DND-41 (cell line): ENCODE measurements around the gene PRXL2B.

Experiments
- EZH2 ChIP-seq: IDR thresholded peaks from 3 replicates; pipeline ENCODE4 v1.6.1; 2012; ENCODE audit warnings: borderline replicate concordance, low read depth, mild to moderate bottlenecking, moderate library complexity, low read length, inconsistent platforms; ENCODE audit not compliant: severe bottlenecking
- TF ChIP-seq, protein P1 (sequence below): IDR thresholded peaks from 2 replicates; pipeline ENCODE4 v1.5.1; 2012; ENCODE audit warnings: borderline replicate concordance, low read length, moderate library complexity, mild to moderate bottlenecking; ENCODE audit not compliant: poor library complexity, severe bottlenecking; ENCODE audit errors: extremely low read depth

DNA sequence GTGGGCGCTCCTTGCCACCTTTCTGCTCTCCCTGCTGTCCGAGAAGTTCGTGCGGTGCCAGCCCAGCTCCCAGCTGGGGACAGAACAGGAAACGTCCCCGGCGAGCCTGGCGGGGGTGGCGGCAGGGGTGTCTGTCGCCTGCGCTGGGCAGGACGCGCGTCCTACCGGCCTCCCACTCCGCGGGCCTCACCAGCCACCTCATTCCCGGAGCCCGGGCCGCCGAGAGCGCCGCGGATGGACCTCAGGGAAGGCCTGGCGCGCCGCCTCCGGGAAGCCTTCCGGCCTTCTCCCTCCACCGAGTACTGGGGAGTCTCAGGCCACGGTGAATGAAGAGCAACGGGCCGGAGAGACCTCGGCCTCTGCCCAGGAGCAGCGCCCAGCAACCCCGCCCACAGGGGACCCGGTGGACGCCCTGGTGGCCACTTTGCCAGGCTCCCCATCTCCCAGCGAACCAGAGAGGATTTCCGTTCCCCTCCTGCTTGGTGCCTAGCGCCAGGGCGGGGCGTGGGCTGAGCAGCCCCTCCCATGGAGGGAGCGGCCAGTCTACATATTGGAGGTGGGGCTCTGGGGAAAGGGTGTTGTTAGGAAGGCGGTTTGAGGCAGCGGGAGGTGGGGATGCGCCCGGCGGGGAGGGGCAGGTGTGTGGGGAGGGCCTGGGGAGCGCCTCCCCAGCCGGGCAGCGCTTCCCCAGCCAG lies 39.9 kb upstream of the PRXL2B start:
- TF ChIP-seq, protein P1, sequence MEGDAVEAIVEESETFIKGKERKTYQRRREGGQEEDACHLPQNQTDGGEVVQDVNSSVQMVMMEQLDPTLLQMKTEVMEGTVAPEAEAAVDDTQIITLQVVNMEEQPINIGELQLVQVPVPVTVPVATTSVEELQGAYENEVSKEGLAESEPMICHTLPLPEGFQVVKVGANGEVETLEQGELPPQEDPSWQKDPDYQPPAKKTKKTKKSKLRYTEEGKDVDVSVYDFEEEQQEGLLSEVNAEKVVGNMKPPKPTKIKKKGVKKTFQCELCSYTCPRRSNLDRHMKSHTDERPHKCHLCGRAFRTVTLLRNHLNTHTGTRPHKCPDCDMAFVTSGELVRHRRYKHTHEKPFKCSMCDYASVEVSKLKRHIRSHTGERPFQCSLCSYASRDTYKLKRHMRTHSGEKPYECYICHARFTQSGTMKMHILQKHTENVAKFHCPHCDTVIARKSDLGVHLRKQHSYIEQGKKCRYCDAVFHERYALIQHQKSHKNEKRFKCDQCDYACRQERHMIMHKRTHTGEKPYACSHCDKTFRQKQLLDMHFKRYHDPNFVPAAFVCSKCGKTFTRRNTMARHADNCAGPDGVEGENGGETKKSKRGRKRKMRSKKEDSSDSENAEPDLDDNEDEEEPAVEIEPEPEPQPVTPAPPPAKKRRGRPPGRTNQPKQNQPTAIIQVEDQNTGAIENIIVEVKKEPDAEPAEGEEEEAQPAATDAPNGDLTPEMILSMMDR: peak; percentile 18
- no peak for TF ChIP-seq EZH2
